RWPE2 (cell line): ENCODE data around the gene RAB3GAP1.

Source experiments
- ATAC-seq: fragments of 200-7000 bp; cut with Tn5 transposase; 3 replicates; pipeline ENCODE4 v1.9.1; 2021; ENCODE audit warnings: low read depth
- DNase-seq: peaks from one replicate; pipeline ENCODE4 v3.0.0-alpha.2; 2020; ENCODE audit warnings: low spot score
- H3K27ac ChIP-seq: fragments of 450-650 bp; 2 replicates; pipeline ENCODE4 v1.5.1; 2017; ENCODE audit warnings: mild to moderate bottlenecking; ENCODE audit not compliant: poor library complexity, severe bottlenecking
- H3K27me3 ChIP-seq: fragments of 250-450 bp; sonication (Bioruptor Pico); 2 replicates; pipeline ENCODE4 v1.5.1; 2021; ENCODE audit warnings: mild to moderate bottlenecking, moderate library complexity; ENCODE audit not compliant: insufficient read depth, poor library complexity, severe bottlenecking
- H3K36me3 ChIP-seq: fragments of 250-450 bp; sonication (Bioruptor Pico); 2 replicates; pipeline ENCODE4 v1.5.1; 2020; ENCODE audit warnings: low read depth, mild to moderate bottlenecking, moderate library complexity
- H3K4me1 ChIP-seq: fragments of 250-450 bp; sonication (Bioruptor Pico); 2 replicates; pipeline ENCODE4 v1.5.1; 2021; ENCODE audit warnings: mild to moderate bottlenecking, moderate library complexity; ENCODE audit not compliant: insufficient read depth, poor library complexity, severe bottlenecking
- H3K4me3 ChIP-seq: fragments of 250-450 bp; sonication (Bioruptor Pico); 2 replicates; pipeline ENCODE4 v1.5.1; 2021; ENCODE audit warnings: mild to moderate bottlenecking, moderate library complexity; ENCODE audit not compliant: severe bottlenecking
- H3K9me3 ChIP-seq: fragments of 250-450 bp; sonication (Bioruptor Pico); 2 replicates; pipeline ENCODE4 v1.5.1; 2021; ENCODE audit warnings: mild to moderate bottlenecking, moderate library complexity; ENCODE audit not compliant: severe bottlenecking
- CTCF ChIP-seq: fragments of 450-650 bp; IDR thresholded peaks from one replicate; pipeline ENCODE4 v1.5.1; 2017; ENCODE audit warnings: mild to moderate bottlenecking, moderate library complexity; ENCODE audit not compliant: poor library complexity, severe bottlenecking

RAB3GAP1 gene

GRCh38 chr2:135174049-135174809 lies 122.1 kb downstream of the RAB3GAP1 start:
- Histone ChIP-seq H3K36me3 (peaks cover 15% of the 10 kb centered on the region), H3K27me3 (no peaks in the 10 kb centered on the region), H3K4me3 (no peak overlapping the region), H3K9me3 (no peaks in the 10 kb centered on the region), H3K27ac (no peak overlapping the region), H3K4me1 (no peaks in the 10 kb centered on the region)
- ATAC-seq (no peak; the same call in 2 of the 3 replicates), DNase-seq (no peak)
- no peak for TF ChIP-seq CTCF

- H3K4me1 ChIP-seq, result no peaks in the 10 kb centered on the region
- no peak for TF ChIP-seq CTCF
- no peak for DNase-seq
- no peak overlapping the region for H3K27ac ChIP-seq
- no peaks in the 10 kb centered on the region for H3K9me3 ChIP-seq
- no peak overlapping the region for H3K4me3 ChIP-seq
- H3K27me3 ChIP-seq, result no peaks in the 10 kb centered on the region
- no peak for ATAC-seq
- peaks cover 10% of the 10 kb centered on the region for H3K36me3 ChIP-seq
Observed at GRCh38 chr2:135174810-135175093, 122.7 kb downstream of the RAB3GAP1 start.

GRCh38 chr2:135175177-135175576 lies 123.1 kb downstream of the RAB3GAP1 start:
- H3K27ac ChIP-seq, result no peak overlapping the region
- H3K36me3 ChIP-seq, result peaks cover 9% of the 10 kb centered on the region
- TF ChIP-seq CTCF, result no peak
- DNase-seq (no peak), ATAC-seq (no peak)
- no peaks in the 10 kb centered on the region for H3K27me3 ChIP-seq
- no peak overlapping the region for H3K4me3 ChIP-seq
- no peaks in the 10 kb centered on the region for H3K4me1 ChIP-seq
- H3K9me3 ChIP-seq, result no peaks in the 10 kb centered on the region

- no peak for TF ChIP-seq CTCF
- H3K4me3 ChIP-seq, result no peak overlapping the region
- ATAC-seq (no peak), DNase-seq (no peak)
- H3K27me3 ChIP-seq, result no peaks in the 10 kb centered on the region
- H3K27ac ChIP-seq, result no peak overlapping the region
- H3K36me3 ChIP-seq, result peaks cover 5% of the 10 kb centered on the region; the same call in 1 of the 2 replicates
- H3K4me1 ChIP-seq, result no peaks in the 10 kb centered on the region
- H3K9me3 ChIP-seq, result no peaks in the 10 kb centered on the region
Observed at GRCh38 chr2:135179689-135180088, 127.6 kb downstream of the RAB3GAP1 start.

GRCh38 chr2:135182190-135182589 lies 130.1 kb downstream of the RAB3GAP1 start:
- no peak overlapping the region for H3K4me3 ChIP-seq
- no peak for TF ChIP-seq CTCF
- no peaks in the 10 kb centered on the region for H3K9me3 ChIP-seq
- H3K4me1 ChIP-seq, result no peaks in the 10 kb centered on the region
- no peak overlapping the region for H3K27ac ChIP-seq
- peaks cover 5% of the 10 kb centered on the region; the same call in 1 of the 2 replicates for H3K36me3 ChIP-seq
- ATAC-seq (no peak), DNase-seq (no peak)
- no peaks in the 10 kb centered on the region for H3K27me3 ChIP-seq
